Psoas muscle (tissue), 8 donors: ENCODE results near the gene C2orf68. TPM values are rescaled to one million over a fixed set of nuclear protein-coding genes. Genes with fewer than 3 reads are reported as not detected.

ENCODE experiments used
- ATAC-seq, 4 donors: fragments of 200-7000 bp; cut with Tn5 transposase; one replicate each; pipeline ENCODE4 v1.9.1; 2020; ENCODE audit warnings: moderate library complexity in 3 of 4, mild to moderate bottlenecking in 2 of 4
- DNase-seq, 2 donors: peaks; one replicate each; pipeline ENCODE4 v3.0.0-alpha.2; 2020
- H3K27ac ChIP-seq: fragments of 200-600 bp; one replicate; pipeline ENCODE4 v1.8.0; 2022
- H3K27me3 ChIP-seq, 3 donors: fragments of 200-600 bp in 1 of 3; one replicate each; pipeline versions ENCODE4 v1.6.1 to v1.8.0; 2013 to 2022; ENCODE audit warnings: low read length in 2 of 3, mild to moderate bottlenecking in 2 of 3, moderate library complexity in 1 of 3; ENCODE audit not compliant: insufficient read depth in 3 of 3
- H3K36me3 ChIP-seq, 2 donors: fragments of 200-600 bp in 1 of 2; one replicate each; pipeline versions ENCODE4 v1.6.1 to v1.8.0; 2013 to 2022; ENCODE audit warnings: low read depth in 1 of 2, mild to moderate bottlenecking in 1 of 2, moderate library complexity in 1 of 2; ENCODE audit not compliant: insufficient read depth in 1 of 2
- H3K4me1 ChIP-seq: fragments of 200-600 bp; one replicate; pipeline ENCODE4 v1.8.0; 2022
- H3K4me3 ChIP-seq: fragments of 200-600 bp; one replicate; pipeline ENCODE4 v1.8.0; 2022; ENCODE audit warnings: mild to moderate bottlenecking
- H3K9me3 ChIP-seq: fragments of 200-600 bp; one replicate; pipeline ENCODE4 v1.8.0; 2022
- WGBS, 3 donors: extraction: QIAGEN DNeasy Blood & Tissue Kit; methylation state at CpG; one replicate each; pipeline versions ENCODE4 v1.1.6 to v1.1.7; 2013; 5-methylcytosine and 5-hydroxymethylcytosine counted together
- intact Hi-C, 2 donors: fragments of 100-400 bp; cut with DNase I; formaldehyde crosslinking; loops; one replicate each; pipeline versions ENCODE4 v1.11.0 to v1.14.2; 2022
- polyA plus RNA-seq, 3 donors: library from polyadenylated mRNA; stranded (reverse); fragments of 200-250 nt; gene quantifications; one replicate each; pipeline ENCODE4 v1.2.3, GENCODE V29; 2013
- total RNA-seq, 4 donors: library from RNA; stranded (reverse); fragmentation: NEBNext Ultra II Directional in 2 of 4; extraction: Animal tissue kit (Norgen Biotek cat#: 25700) in 2 of 4; gene quantifications; one replicate each; pipeline versions ENCODE4 v1.2.1 to v1.2.4, GENCODE V29; 2021 to 2023
- TF ChIP-seq, protein P1 (sequence below): fragments of 200-600 bp; IDR thresholded peaks from one replicate; pipeline ENCODE4 v1.8.0; 2022; ENCODE audit warnings: antibody characterized with exemption
- donor health status: healthy with polysubstance abuse.
- donor health status: DM: no; HTN: no; CAD: no; lungs with moderate emphysema.
- donor health status: Bipolar disorder and iron deficiency.
- donor health status: healthy.
- donor health status: DM: yes; HTN: yes; CAD: no.
- donor health status: DM: no; HTN: no; CAD: no.
- donor health status: DM: no; HTN: no; CAD: no.
- donor health status: DM: yes; HTN: yes; CAD: no.

C2orf68 gene
- total and polyA plus RNA-seq, 7 donors: 26.9 to 76.0 (median 45.6) TPM

DNA sequence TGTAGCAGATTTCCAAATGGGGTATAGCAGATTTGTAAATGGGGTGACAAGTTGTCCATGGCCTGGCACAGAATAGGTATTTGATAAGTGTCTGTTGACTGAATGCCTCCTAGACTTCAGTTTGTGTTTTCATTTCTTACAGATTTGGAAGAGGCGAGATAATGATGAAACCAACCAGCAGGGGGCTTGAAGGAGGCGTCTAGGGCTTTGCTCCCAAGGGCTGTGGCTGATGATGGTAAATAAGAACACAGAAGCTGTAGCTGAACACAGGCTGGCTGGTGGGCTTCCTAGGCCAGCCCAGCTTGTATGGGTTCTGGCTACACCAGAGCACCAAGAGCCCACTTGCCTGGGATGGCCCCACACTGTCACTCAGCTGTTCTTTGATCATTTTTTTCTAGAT lies 36.8 kb upstream of the C2orf68 start:
- no peak overlapping the region for H3K4me3 ChIP-seq
- intact Hi-C loops: no loop called here
- TF ChIP-seq, protein P1, sequence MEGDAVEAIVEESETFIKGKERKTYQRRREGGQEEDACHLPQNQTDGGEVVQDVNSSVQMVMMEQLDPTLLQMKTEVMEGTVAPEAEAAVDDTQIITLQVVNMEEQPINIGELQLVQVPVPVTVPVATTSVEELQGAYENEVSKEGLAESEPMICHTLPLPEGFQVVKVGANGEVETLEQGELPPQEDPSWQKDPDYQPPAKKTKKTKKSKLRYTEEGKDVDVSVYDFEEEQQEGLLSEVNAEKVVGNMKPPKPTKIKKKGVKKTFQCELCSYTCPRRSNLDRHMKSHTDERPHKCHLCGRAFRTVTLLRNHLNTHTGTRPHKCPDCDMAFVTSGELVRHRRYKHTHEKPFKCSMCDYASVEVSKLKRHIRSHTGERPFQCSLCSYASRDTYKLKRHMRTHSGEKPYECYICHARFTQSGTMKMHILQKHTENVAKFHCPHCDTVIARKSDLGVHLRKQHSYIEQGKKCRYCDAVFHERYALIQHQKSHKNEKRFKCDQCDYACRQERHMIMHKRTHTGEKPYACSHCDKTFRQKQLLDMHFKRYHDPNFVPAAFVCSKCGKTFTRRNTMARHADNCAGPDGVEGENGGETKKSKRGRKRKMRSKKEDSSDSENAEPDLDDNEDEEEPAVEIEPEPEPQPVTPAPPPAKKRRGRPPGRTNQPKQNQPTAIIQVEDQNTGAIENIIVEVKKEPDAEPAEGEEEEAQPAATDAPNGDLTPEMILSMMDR: peak; percentile 31
- no peaks in the 10 kb centered on the region for H3K27me3 ChIP-seq
- ATAC-seq: no peak
- DNase-seq: no peak
- no peaks in the 10 kb centered on the region for H3K4me1 ChIP-seq
- H3K27ac ChIP-seq: no peak overlapping the region
- H3K36me3 ChIP-seq: peaks cover 11 to 100% of the 10 kb centered on the region in 2 donors
- no peaks in the 10 kb centered on the region for H3K9me3 ChIP-seq
- 58 to 81% (median 65%) methylated on average over 2 of the region's 2 CpGs for WGBS, 3 donors

DNA sequence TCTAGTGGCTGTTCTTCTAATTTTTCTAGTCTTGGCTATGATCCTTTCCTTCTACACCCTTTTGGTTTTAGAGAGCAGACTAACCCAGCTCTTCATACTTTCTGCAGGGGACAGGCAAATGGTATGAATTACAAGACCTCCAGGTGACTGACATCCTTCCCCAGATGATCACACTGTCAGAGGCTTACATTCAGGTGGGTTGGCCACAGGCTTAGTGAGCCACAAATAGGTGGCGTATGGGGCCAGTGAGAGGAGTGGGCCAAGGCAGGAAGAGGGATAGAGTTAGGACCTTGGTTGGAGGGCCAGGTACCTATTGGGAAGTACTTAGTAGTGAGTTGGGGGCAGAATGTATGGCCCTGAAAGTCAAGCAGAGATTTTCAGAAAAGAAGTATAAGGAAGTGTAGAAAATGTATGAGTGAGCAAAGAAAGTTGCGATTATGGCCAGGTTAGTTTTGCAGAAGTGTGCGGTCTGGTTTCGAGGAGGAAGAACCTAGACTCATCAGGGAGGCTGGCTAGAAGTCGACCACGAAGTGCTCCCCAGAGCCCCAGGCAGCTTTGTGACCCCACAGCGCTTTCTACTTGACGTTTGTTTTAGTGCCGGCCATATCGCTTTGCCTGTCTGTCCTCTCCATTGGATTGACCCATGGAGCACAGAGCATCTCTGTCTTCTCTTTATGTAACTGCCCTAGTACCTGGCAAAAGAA lies 36.1 kb upstream of the C2orf68 start:
- no peak for ATAC-seq

DNA sequence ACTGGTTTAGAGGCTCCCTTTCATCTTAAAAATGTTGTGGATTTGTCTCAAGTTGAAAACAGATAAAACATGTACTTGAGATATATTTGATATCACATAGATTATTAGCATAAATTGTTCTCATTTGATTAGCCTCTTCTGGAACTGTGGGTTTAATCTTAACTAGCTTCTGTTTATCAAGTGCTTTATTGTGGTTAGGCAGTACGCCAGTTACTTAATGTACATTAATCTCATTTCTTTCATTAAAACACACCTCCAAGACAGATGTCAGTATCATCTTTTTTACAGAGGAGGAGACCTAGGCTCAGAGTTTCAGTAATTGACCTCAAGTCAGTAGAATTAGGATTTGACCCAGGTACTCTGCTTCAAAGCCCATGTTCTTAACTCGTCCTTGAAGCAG lies 34.3 kb upstream of the C2orf68 start:
- ATAC-seq (no peak), DNase-seq (no peak)
- Histone ChIP-seq H3K4me1 (no peaks in the 10 kb centered on the region), H3K27me3 (no peaks in the 10 kb centered on the region), H3K27ac (no peak overlapping the region), H3K4me3 (no peak overlapping the region), H3K36me3 (peaks cover 24 to 100% of the 10 kb centered on the region in 2 donors), H3K9me3 (no peaks in the 10 kb centered on the region)
- TF ChIP-seq, protein P1: no peak
- 94 to 95% (median 95%) methylated on average over 2 of the region's 2 CpGs for WGBS, 3 donors
- intact Hi-C loops: no loop called here

More for the DNA sequence above, 36.1 kb upstream of the C2orf68 start:
- Histone ChIP-seq H3K4me1 (no peaks in the 10 kb centered on the region), H3K4me3 (no peak overlapping the region), H3K36me3 (peaks cover 13 to 100% of the 10 kb centered on the region in 2 donors), H3K9me3 (no peaks in the 10 kb centered on the region), H3K27ac (no peak overlapping the region), H3K27me3 (no peaks in the 10 kb centered on the region)
- no peak for DNase-seq
- TF ChIP-seq, protein P1: no peak
- WGBS, 3 donors: 90 to 92% (median 92%) methylated on average over 10 of the region's 10 CpGs
- intact Hi-C loops: no loop called here

DNA sequence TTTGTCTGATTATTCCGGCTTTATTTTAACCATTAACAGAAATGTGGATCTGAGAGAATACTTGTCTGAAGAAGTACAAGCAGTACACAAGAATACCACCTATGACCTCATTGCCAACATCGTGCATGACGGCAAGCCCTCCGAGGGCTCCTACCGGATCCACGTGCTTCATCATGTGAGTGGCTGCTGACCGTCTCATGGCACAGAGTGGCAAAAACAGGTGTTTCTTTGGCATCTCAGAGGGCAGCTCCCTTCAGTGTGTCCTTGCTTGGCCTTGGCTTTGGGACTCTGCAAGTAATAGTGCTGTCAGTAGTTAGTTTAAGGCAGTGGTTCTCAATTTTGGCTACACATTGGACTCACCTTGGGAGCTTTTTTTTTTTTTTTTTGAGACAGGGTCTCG lies 33.0 kb upstream of the C2orf68 start:
- peak overlapping the region; percentile 66 for H3K27ac ChIP-seq
- peaks cover 24 to 100% of the 10 kb centered on the region in 2 donors for H3K36me3 ChIP-seq
- no peaks in the 10 kb centered on the region for H3K9me3 ChIP-seq
- DNase-seq (peak; percentile 45 to 76), ATAC-seq (peak; percentile 94 to 99 (median 96))
- TF ChIP-seq, protein P1: no peak
- 41 to 59% (median 43%) methylated on average over 8 of the region's 8 CpGs for WGBS, 3 donors
- no peak overlapping the region for H3K4me3 ChIP-seq
- no peaks in the 10 kb centered on the region for H3K27me3 ChIP-seq
- intact Hi-C loops: loop anchor here (5.0 kb wide), 2 partner anchors 67 to 642 kb away; no protein-coding TSS in a partner anchor
- no peaks in the 10 kb centered on the region for H3K4me1 ChIP-seq
